Heart left ventricle (tissue), 16 donors: ENCODE data around the gene ZNF862. TPM values are rescaled to one million over a fixed set of nuclear protein-coding genes. Genes with fewer than 3 reads are reported as not detected.

Experiments used
- ATAC-seq, 4 donors: fragments of 200-7000 bp; cut with Tn5 transposase; one replicate each; pipeline ENCODE4 v1.9.1; 2020 to 2022; ENCODE audit warnings: moderate library complexity in 4 of 4, mild to moderate bottlenecking in 3 of 4, moderate number of reproducible peaks in 1 of 4
- DNase-seq, 5 donors: peaks; one replicate each; pipeline ENCODE4 v3.0.0-alpha.2; 2020
- H3K27ac ChIP-seq, 12 donors: fragments of 200-600 bp; sonication (generic) in 4 of 12; one replicate each; pipeline versions ENCODE4 v1.5.0 to v1.8.0; 2016 to 2022; ENCODE audit warnings: mild to moderate bottlenecking in 2 of 12
- H3K27me3 ChIP-seq, 9 donors: fragments of 200-600 bp; sonication (generic) in 2 of 9; one replicate each; pipeline versions ENCODE4 v1.5.1 to v1.8.0; 2016 to 2022; ENCODE audit warnings: mild to moderate bottlenecking in 3 of 9
- H3K36me3 ChIP-seq, 9 donors: fragments of 200-600 bp; sonication (generic) in 2 of 9; one replicate each; pipeline versions ENCODE4 v1.5.0 to v1.8.0; 2018 to 2022; ENCODE audit warnings: mild to moderate bottlenecking in 2 of 9
- H3K4me1 ChIP-seq, 12 donors: fragments of 200-600 bp; sonication (generic) in 4 of 12; one replicate each; pipeline versions ENCODE4 v1.5.0 to v1.8.0; 2016 to 2022; ENCODE audit warnings: mild to moderate bottlenecking in 3 of 12
- H3K4me3 ChIP-seq, 12 donors: fragments of 200-600 bp; sonication (generic) in 4 of 12; one replicate each; pipeline versions ENCODE4 v1.5.0 to v1.8.0; 2017 to 2022; ENCODE audit warnings: mild to moderate bottlenecking in 9 of 12, moderate library complexity in 4 of 12
- H3K9me3 ChIP-seq, 12 donors: fragments of 200-600 bp; sonication (generic) in 4 of 12; one replicate each; pipeline versions ENCODE4 v1.5.0 to v1.8.0; 2016 to 2022; ENCODE audit warnings: mild to moderate bottlenecking in 1 of 12
- CTCF ChIP-seq, 12 donors: fragments of 200-600 bp; sonication (generic) in 4 of 12; IDR thresholded peaks; one replicate each; pipeline versions ENCODE4 v1.5.0 to v1.8.0; 2018 to 2022; ENCODE audit warnings: antibody characterized with exemption in 12 of 12, mild to moderate bottlenecking in 5 of 12
- POLR2A ChIP-seq, 2 donors: fragments of 450-650 bp; IDR thresholded peaks; one replicate each; pipeline ENCODE4 v1.6.1; 2017; ENCODE audit warnings: antibody characterized with exemption in 2 of 2, mild to moderate bottlenecking in 2 of 2, moderate library complexity in 2 of 2
- WGBS, 4 donors: extraction: QIAGEN DNeasy Blood & Tissue Kit in 2 of 4; methylation state at CpG; one replicate each; pipeline versions ENCODE4 v1.1.5 to v1.1.7; 2013 to 2018; 5-methylcytosine and 5-hydroxymethylcytosine counted together
- intact Hi-C, 10 donors: fragments of 100-400 bp; cut with DNase I; formaldehyde crosslinking; loops; one replicate each; pipeline versions ENCODE4 v1.11.1 to v1.14.2; 2022
- polyA plus RNA-seq, 2 donors: library from polyadenylated mRNA; stranded (reverse); fragments of 200-250 nt; gene quantifications; one replicate each; pipeline ENCODE4 v1.2.3, GENCODE V29; 2013
- total RNA-seq, 9 donors: library from RNA; depleted of rRNA in 2 of 9; stranded (reverse); fragments of >200 nt in 2 of 9; fragmentation: NEBNext Ultra II Directional in 3 of 9; extraction: Animal tissue kit (Norgen Biotek cat#: 25700) in 3 of 9; gene quantifications; one replicate each; pipeline versions ENCODE4 v1.1.0 to v1.2.4, GENCODE V29; 2016 to 2023
- donor health status: ischemic (EF 13 %, LVEDD 7.1; RV severe dilation, severe dysfunction).
- donor health status: healthy with polysubstance abuse.
- donor health status: DM: no; HTN: yes; CAD: no.
- donor health status: DM: no; HTN: no; CAD: no.
- donor health status: ischemic (EF 25% LVEDD 6.9; RV normal size, moderate dysfunction).
- donor health status: ischemic (EF 25% LVEDD 5.7; RV mildly dilated, moderate dysfunction).
- donor health status: healthy.
- donor health status: DM: yes; HTN: yes; CAD: no.
- donor health status: ischemic (EF 35%, LVEDD 5.7; RV mildly dilated, moderate dysfunction).
- donor health status: nonischemic (EF 11% LVEDD 7.7; RV severe dilation, severe dysfunction).
- donor health status: DM: yes; HTN: yes; CAD: no.
- donor health status: PGD.
- donor health status: ischemic (EF 29% LVEDD 5.4; RV normal size, mild dysfunction).
- donor health status: nonischemic (EF 23%, LVEDD 6.1; RV moderate dilation, normal function).

ZNF862 gene
- total and polyA plus RNA-seq, 11 donors: 6.9 to 18.1 (median 9.1) TPM

DNA sequence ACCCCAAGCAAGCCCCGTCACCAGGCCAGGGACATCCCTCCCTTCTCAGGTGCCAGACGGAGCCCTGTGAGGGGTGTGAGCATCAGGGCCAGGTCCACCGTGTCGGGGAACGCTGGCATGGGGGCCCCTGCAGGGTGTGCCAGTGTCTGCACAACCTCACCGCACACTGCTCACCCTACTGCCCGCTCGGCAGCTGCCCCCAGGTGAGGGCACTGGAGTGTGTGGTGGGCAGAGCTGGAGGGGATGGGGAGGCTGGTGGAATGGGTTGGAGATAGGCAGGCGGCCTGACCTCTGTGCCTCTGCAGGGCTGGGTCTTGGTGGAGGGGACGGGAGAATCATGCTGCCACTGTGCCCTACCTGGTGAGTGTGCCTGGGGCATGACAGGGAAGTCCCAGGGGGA lies 44.9 kb upstream of the ZNF862 start:
- no peak for DNase-seq
- WGBS, 4 donors: 84 to 98% (median 90%) methylated on average over 5 to 10 of the region's 10 CpGs
- intact Hi-C loops: no loop called here
- no peaks in the 10 kb centered on the region for H3K9me3 ChIP-seq
- ATAC-seq: no peak
- H3K27me3 ChIP-seq: peaks cover 0 to 44% (median 28%) of the 10 kb centered on the region in 9 donors
- H3K36me3 ChIP-seq: no peaks in the 10 kb centered on the region
- H3K4me3 ChIP-seq: no peak overlapping the region
- peaks cover 0 to 10% (median 0%) of the 10 kb centered on the region in 12 donors for H3K4me1 ChIP-seq
- no peak overlapping the region for H3K27ac ChIP-seq
- TF ChIP-seq CTCF (IDR thresholded peaks at IDR 0.05): no peak
- TF ChIP-seq POLR2A (IDR thresholded peaks at IDR 0.05): no peak

DNA sequence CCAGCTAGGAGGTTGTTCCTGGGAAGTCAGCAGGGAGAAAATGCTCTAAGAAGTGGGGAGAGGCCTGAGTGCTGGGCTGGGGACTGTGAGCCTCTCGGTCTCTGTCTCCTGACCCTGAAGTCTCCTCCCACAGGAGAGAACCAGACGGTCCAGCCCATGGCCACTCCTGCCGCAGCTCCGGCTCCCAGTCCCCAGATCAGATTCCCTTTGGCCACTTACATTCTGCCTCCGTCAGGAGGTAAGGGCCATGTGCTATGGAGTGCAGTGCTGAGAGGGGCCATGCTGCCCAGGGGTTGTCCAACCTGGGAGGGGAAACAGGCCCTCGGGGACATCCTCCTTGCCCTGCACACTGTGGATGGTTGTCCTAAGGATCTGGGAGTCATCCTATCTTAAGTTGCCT lies 43.5 kb upstream of the ZNF862 start:
- ATAC-seq (no peak), DNase-seq (no peak)
- no peak for TF ChIP-seq POLR2A (IDR thresholded peaks at IDR 0.05)
- no peak for TF ChIP-seq CTCF (IDR thresholded peaks at IDR 0.05)
- Histone ChIP-seq H3K9me3 (no peaks in the 10 kb centered on the region), H3K4me3 (no peak overlapping the region), H3K4me1 (peaks cover 0 to 9% (median 0%) of the 10 kb centered on the region in 12 donors), H3K27ac (no peak overlapping the region), H3K36me3 (no peaks in the 10 kb centered on the region), H3K27me3 (peaks cover 0 to 30% (median 18%) of the 10 kb centered on the region in 9 donors)
- 53 to 69% (median 58%) methylated on average over 3 to 6 of the region's 6 CpGs for WGBS, 4 donors
- intact Hi-C loops: no loop called here

DNA sequence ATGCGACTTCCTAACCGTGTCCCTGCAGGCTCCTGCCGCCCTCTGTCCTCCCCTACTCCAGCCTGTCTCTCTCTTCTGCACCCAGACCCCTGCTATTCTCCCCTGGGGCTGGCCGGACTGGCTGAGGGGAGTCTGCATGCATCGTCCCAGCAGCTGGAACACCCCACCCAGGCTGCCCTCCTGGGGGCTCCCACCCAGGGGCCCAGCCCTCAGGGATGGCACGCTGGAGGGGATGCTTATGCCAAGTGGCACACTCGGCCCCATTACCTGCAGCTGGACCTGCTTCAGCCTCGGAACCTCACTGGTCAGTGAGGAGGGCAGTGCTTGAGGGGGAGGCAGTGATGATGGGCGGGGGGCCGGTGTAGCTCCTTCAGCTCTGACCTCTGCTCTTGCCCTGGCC lies 43.0 kb upstream of the ZNF862 start:
- Histone ChIP-seq H3K9me3 (no peaks in the 10 kb centered on the region), H3K4me3 (no peak overlapping the region), H3K36me3 (no peaks in the 10 kb centered on the region), H3K27me3 (peaks cover 0 to 26% (median 14%) of the 10 kb centered on the region in 9 donors), H3K27ac (no peak overlapping the region), H3K4me1 (peaks cover 0 to 4% (median 0%) of the 10 kb centered on the region in 12 donors)
- DNase-seq (no peak), ATAC-seq (no peak)
- WGBS, 4 donors: 83 to 88% (median 84%) methylated on average over 10 of the region's 10 CpGs
- TF ChIP-seq CTCF (IDR thresholded peaks at IDR 0.05) (no peak), POLR2A (IDR thresholded peaks at IDR 0.05) (no peak)
- intact Hi-C loops: no loop called here

DNA sequence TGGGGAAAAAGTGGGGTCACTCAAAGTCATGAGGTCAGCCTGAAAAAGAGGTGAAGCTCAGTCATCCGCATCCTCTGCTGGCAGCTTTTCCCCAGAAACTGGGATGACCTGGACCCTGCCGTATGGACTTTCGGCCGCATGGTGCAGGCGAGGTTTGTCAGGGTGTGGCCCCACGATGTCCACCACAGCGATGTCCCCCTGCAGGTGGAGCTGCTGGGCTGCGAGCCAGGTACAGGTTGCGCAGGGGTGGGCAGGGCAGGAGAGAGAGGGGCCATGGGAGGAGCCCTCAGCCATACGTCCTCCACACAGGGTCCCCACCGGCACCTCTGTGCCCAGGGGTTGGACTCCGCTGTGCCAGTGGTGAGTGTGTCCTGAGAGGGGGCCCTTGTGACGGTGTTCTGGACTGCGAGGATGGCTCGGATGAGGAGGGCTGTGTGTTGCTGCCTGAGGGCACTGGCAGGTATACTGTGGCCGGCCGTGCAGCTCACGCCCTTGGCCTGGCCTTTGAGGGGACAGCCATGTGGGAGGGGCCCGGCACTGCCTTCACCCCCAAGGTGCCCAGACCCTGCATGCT lies 41.8 kb upstream of the ZNF862 start:
- 92 to 96% (median 94%) methylated on average over 16 to 19 of the region's 19 CpGs for WGBS, 4 donors
- intact Hi-C loops: no loop called here
- H3K4me1 ChIP-seq: no peaks in the 10 kb centered on the region
- H3K27ac ChIP-seq: no peak overlapping the region
- no peak for DNase-seq
- no peaks in the 10 kb centered on the region for H3K36me3 ChIP-seq
- ATAC-seq: no peak
- H3K9me3 ChIP-seq: no peaks in the 10 kb centered on the region
- H3K4me3 ChIP-seq: no peak overlapping the region
- no peak for TF ChIP-seq POLR2A (IDR thresholded peaks at IDR 0.05)
- no peak for TF ChIP-seq CTCF (IDR thresholded peaks at IDR 0.05)
- peaks cover 0 to 13% (median 2%) of the 10 kb centered on the region in 9 donors for H3K27me3 ChIP-seq
